ENCODE data around the gene EMID1. TPM values are rescaled to one million over a fixed set of nuclear protein-coding genes. Genes with fewer than 3 reads are reported as not detected.

The EMID1 gene
- total and polyA plus RNA-seq, 8 donors: 1.8 to 23.6 (median 10.3) TPM; not detected in 1

GRCh38 chr22:29302681-29303465, 97.2 kb downstream of the EMID1 start:
- Histone ChIP-seq H3K27me3 (peaks cover 0 to 7% (median 0%) of the 10 kb centered on the region in 3 donors), H3K27ac (peak overlapping the region; percentile 19 to 62 (median 50)), H3K36me3 (peaks cover 27 to 40% (median 37%) of the 10 kb centered on the region in 4 donors), H3K9me3 (no peaks in the 10 kb centered on the region), H3K4me3 (no peak overlapping the region), H3K4me1 (peaks cover 17 to 49% (median 41%) of the 10 kb centered on the region in 4 donors)
- whole genome bisulfite sequencing, 5 donors: 23 to 37% (median 29%) methylated on average over 10 to 13 of the region's 13 CpGs
- DNase-seq: peak in 1 of 2 donors; percentile 64
- intact Hi-C loops (cut with DNase I; ENCODE audit: low total_unique reads): no loop called here
- TF ChIP-seq CTCF (IDR thresholded peaks at IDR 0.05) (no peak), POLR2AphosphoS5 (IDR thresholded peaks at IDR 0.05) (no peak), EP300 (IDR thresholded peaks at IDR 0.05) (no peak), POLR2A (IDR thresholded peaks at IDR 0.05) (no peak)

- Histone ChIP-seq H3K9me3 (no peaks in the 10 kb centered on the region), H3K4me1 (peaks cover 47 to 79% (median 69%) of the 10 kb centered on the region in 4 donors), H3K27me3 (peaks cover 0 to 7% (median 0%) of the 10 kb centered on the region in 3 donors), H3K36me3 (peaks cover under 1 to 11% (median 8%) of the 10 kb centered on the region in 4 donors), H3K27ac (peak overlapping the region; percentile 10 to 91 (median 89)), H3K4me3 (peak overlapping the region in 3 of 4 donors; percentile 62 to 93 (median 90))
- intact Hi-C loops (cut with DNase I; ENCODE audit: low total_unique reads): no loop called here
- TF ChIP-seq POLR2A (IDR thresholded peaks at IDR 0.05) (no peak), EP300 (IDR thresholded peaks at IDR 0.05) (no peak), POLR2AphosphoS5 (IDR thresholded peaks at IDR 0.05) (no peak), CTCF (IDR thresholded peaks at IDR 0.05) (no peak)
- DNase-seq: no peak
- WGBS, 5 donors: 40 to 50% (median 44%) methylated on average over 7 of the region's 7 CpGs
These were observed 100.1 kb downstream of the EMID1 start for GRCh38 chr22:29305836-29306174.

- intact Hi-C loops (cut with DNase I; ENCODE audit: low total_unique reads): no loop called here
- peaks cover 52 to 84% (median 74%) of the 10 kb centered on the region in 4 donors for H3K4me1 ChIP-seq
- H3K27ac ChIP-seq: peak within 1 kb of the TSS; percentile 71 to 91 (median 89)
These were observed 100.6 kb downstream of the EMID1 start, which contains the start of gene GAS2L1 for GRCh38 chr22:29306175-29306834. GAS2L1 (plus strand) TSS chr22:29306650; CDS start chr22:29308106, 1,456 bp downstream.

More at GRCh38 chr22:29306175-29306834, 100.6 kb downstream of the EMID1 start, which contains the start of gene GAS2L1:
- Histone ChIP-seq H3K4me3 (peak within 1 kb of the TSS; percentile 62 to 93 (median 90)), H3K36me3 (peaks cover 0 to 6% (median 3%) of the 10 kb centered on the region in 4 donors), H3K9me3 (no peaks in the 10 kb centered on the region), H3K27me3 (peaks cover 0 to 7% (median 0%) of the 10 kb centered on the region in 3 donors)
- peak; percentile 81 to 95 for DNase-seq
- WGBS, 5 donors: 0 to 1% (median 0%) methylated on average over 23 to 40 of the region's 40 CpGs
- no peak for TF ChIP-seq POLR2A (IDR thresholded peaks at IDR 0.05)
- TF ChIP-seq POLR2AphosphoS5 (IDR thresholded peaks at IDR 0.05): peak in 2 of 3 donors; percentile 18 to 59
- TF ChIP-seq EP300 (IDR thresholded peaks at IDR 0.05): no peak
- peak in 5 of 7 experiments; percentile 41 to 76 (median 65) for TF ChIP-seq CTCF (IDR thresholded peaks at IDR 0.05)
